Ascending aorta (tissue), 2 donors: ENCODE data around the gene SF3B1. TPM values are rescaled to one million over a fixed set of nuclear protein-coding genes. Genes with fewer than 3 reads are reported as not detected.

ENCODE experiments used
- DNase-seq, 2 donors: peaks; one replicate each; pipeline ENCODE4 v3.0.0-alpha.2; 2019; ENCODE audit warnings: low spot score in 2 of 2
- H3K27ac ChIP-seq, 2 donors: fragments of 200-600 bp; sonication (generic); one replicate each; pipeline ENCODE4 v1.5.1; 2016 to 2017; ENCODE audit warnings: mild to moderate bottlenecking in 1 of 2
- H3K27me3 ChIP-seq: fragments of 200-600 bp; sonication (generic); one replicate; pipeline ENCODE4 v1.5.1; 2017
- H3K36me3 ChIP-seq, 2 donors: fragments of 200-600 bp; sonication (generic); one replicate each; pipeline ENCODE4 v1.5.1; 2016
- H3K4me1 ChIP-seq, 2 donors: fragments of 200-600 bp; sonication (generic); one replicate each; pipeline ENCODE4 v1.5.1; 2016 to 2017; ENCODE audit warnings: mild to moderate bottlenecking in 1 of 2
- H3K4me3 ChIP-seq, 2 donors: fragments of 200-600 bp; sonication (generic); one replicate each; pipeline ENCODE4 v1.5.1; 2016 to 2017; ENCODE audit warnings: mild to moderate bottlenecking in 1 of 2
- H3K9me3 ChIP-seq, 2 donors: fragments of 200-600 bp; sonication (generic); one replicate each; pipeline ENCODE4 v1.5.1; 2016
- intact Hi-C: fragments of 100-400 bp; cut with DNase I; formaldehyde crosslinking; loops from one replicate; pipeline ENCODE4 v1.15.1; 2023
- total RNA-seq: library from RNA; depleted of rRNA; stranded (reverse); fragments of >200 nt; gene quantifications from one replicate; pipeline ENCODE4 v1.1.0, GENCODE V29; 2016
- TF ChIP-seq, protein P1 (sequence below), 3 experiments: fragments of 200-600 bp in 2 of 3; fragments of 450-650 bp in 1 of 3; sonication (generic) in 2 of 3; IDR thresholded peaks; one replicate each; pipeline ENCODE4 v1.5.1; 2016 to 2019; ENCODE audit warnings: antibody characterized with exemption in 3 of 3, mild to moderate bottlenecking in 1 of 3, moderate library complexity in 1 of 3

SF3B1 gene
- total RNA-seq, 1 donor from 2014 or later: 88.6 TPM

DNA sequence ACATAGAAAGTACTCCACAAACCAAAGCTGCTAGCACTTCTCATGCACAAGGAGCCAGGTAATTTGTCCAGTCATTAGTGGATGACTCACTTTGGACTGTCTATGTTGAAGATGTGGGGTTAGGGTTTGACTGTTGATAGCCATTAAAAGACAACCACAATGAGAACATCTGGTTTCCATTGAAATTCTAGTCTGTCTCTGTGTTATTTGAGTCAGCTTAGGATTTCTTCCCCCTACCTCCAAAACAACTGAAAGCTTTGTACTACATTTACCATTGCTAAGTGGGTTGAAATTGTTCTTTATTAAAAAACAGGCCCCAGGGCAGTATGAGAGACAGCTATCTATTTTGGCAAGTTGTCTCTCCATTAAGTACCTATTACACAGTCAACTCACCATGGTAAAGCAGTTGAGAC lies 74.1 kb downstream of the SF3B1 start:
- no peaks in the 10 kb centered on the region for H3K27me3 ChIP-seq
- DNase-seq: no peak
- no peak overlapping the region for H3K4me3 ChIP-seq
- TF ChIP-seq, protein P1, sequence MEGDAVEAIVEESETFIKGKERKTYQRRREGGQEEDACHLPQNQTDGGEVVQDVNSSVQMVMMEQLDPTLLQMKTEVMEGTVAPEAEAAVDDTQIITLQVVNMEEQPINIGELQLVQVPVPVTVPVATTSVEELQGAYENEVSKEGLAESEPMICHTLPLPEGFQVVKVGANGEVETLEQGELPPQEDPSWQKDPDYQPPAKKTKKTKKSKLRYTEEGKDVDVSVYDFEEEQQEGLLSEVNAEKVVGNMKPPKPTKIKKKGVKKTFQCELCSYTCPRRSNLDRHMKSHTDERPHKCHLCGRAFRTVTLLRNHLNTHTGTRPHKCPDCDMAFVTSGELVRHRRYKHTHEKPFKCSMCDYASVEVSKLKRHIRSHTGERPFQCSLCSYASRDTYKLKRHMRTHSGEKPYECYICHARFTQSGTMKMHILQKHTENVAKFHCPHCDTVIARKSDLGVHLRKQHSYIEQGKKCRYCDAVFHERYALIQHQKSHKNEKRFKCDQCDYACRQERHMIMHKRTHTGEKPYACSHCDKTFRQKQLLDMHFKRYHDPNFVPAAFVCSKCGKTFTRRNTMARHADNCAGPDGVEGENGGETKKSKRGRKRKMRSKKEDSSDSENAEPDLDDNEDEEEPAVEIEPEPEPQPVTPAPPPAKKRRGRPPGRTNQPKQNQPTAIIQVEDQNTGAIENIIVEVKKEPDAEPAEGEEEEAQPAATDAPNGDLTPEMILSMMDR (IDR thresholded peaks at IDR 0.05): no peak
- H3K27ac ChIP-seq: no peak overlapping the region
- intact Hi-C loops: no loop called here
- no peaks in the 10 kb centered on the region for H3K4me1 ChIP-seq
- no peaks in the 10 kb centered on the region for H3K9me3 ChIP-seq
- H3K36me3 ChIP-seq: no peaks in the 10 kb centered on the region

DNA sequence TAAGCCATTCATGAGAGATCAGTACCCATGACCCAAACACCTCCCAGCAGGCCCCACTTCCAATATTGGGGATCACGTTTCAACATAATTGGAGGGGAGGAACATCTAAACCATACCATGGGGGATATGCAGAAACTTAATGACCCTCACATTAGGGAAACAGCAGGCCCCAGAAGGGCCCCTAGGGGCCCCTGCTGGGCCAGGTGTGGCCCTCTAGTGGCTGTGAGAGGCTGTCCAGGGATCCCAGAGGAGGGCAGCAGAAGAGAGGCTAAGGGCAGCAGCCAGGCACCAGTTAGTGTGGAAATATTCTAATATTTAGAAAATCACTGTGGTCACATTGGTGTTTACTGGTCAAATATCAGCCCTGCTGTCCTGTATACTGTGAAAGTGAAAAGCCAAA lies 75.0 kb downstream of the SF3B1 start:
- no peak overlapping the region for H3K27ac ChIP-seq
- no peaks in the 10 kb centered on the region for H3K27me3 ChIP-seq
- no peaks in the 10 kb centered on the region for H3K9me3 ChIP-seq
- H3K36me3 ChIP-seq: no peaks in the 10 kb centered on the region
- TF ChIP-seq, protein P1 (IDR thresholded peaks at IDR 0.05): no peak
- H3K4me3 ChIP-seq: no peak overlapping the region
- no peak for DNase-seq
- intact Hi-C loops: no loop called here
- no peaks in the 10 kb centered on the region for H3K4me1 ChIP-seq

DNA sequence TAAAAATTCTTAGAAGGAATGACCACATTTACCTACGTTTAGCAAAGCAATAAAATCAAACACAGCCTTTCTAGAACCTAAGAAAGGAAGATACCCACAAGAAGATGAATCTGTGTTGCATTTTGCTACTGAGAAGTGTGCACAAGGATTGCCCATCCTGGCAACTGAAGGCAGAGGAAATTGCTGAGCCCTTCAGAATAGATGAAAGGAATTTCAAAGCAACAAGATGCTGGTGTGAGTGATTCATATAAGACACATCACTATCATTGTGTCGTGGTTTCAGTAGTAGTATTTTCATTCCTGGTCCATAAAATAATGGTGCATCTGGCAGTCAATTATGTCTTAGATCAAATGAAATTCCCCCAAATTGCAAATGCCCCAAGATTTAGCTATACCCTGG lies 75.9 kb downstream of the SF3B1 start:
- H3K27me3 ChIP-seq: no peaks in the 10 kb centered on the region
- H3K9me3 ChIP-seq: no peaks in the 10 kb centered on the region
- TF ChIP-seq, protein P1 (IDR thresholded peaks at IDR 0.05): no peak
- H3K27ac ChIP-seq: no peak overlapping the region
- H3K36me3 ChIP-seq: no peaks in the 10 kb centered on the region
- no peak overlapping the region for H3K4me3 ChIP-seq
- H3K4me1 ChIP-seq: no peaks in the 10 kb centered on the region
- no peak for DNase-seq
- intact Hi-C loops: no loop called here

DNA sequence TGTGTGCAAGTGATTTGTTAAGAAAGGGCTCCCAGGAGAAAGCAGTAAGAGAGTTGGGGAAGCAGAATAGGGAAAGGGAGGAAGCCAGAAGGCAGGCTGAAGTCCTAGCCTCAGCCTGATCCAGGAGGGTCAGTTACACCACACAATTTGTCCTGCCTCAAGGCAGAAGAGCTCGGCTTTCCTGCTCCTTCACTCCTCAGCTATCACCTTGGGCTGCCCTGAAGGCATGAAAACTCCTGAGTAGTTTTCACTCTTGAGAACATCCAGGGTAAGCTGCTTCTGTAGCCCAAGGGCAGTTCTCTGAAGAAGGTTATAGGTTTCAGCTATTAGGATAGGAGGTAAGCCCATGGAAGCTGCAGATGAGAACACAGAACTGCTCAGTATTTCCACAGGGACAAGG lies 76.8 kb downstream of the SF3B1 start:
- no peak overlapping the region for H3K27ac ChIP-seq
- H3K4me1 ChIP-seq: no peaks in the 10 kb centered on the region
- DNase-seq: no peak
- TF ChIP-seq, protein P1 (IDR thresholded peaks at IDR 0.05): no peak
- no peaks in the 10 kb centered on the region for H3K9me3 ChIP-seq
- intact Hi-C loops: no loop called here
- H3K27me3 ChIP-seq: no peaks in the 10 kb centered on the region
- no peak overlapping the region for H3K4me3 ChIP-seq
- no peaks in the 10 kb centered on the region for H3K36me3 ChIP-seq

DNA sequence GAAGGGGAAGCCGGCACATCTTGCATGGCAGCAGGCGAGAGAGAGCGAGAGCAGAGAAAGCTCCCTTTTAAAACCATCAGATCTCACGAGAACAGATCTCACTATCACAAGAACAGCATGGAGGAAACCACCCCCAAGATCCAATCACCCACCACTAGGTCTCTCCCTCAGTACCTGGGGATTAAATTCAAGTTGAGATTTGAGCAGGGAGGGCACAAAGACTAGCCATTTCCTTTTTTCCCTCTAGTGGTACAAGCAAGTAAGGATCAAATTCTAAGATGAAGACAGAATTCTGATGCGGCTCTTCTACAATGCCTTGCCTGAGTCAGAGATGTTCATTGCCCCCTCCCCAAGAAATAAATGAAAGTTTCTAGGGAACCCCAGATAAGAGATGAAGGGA lies 78.7 kb downstream of the SF3B1 start:
- no peaks in the 10 kb centered on the region for H3K9me3 ChIP-seq
- H3K27me3 ChIP-seq: no peaks in the 10 kb centered on the region
- H3K27ac ChIP-seq: no peak overlapping the region
- H3K36me3 ChIP-seq: no peaks in the 10 kb centered on the region
- DNase-seq: no peak
- H3K4me1 ChIP-seq: no peaks in the 10 kb centered on the region
- intact Hi-C loops: no loop called here
- TF ChIP-seq, protein P1 (IDR thresholded peaks at IDR 0.05): peak in 1 of 3 experiments; percentile 22
- H3K4me3 ChIP-seq: no peak overlapping the region

DNA sequence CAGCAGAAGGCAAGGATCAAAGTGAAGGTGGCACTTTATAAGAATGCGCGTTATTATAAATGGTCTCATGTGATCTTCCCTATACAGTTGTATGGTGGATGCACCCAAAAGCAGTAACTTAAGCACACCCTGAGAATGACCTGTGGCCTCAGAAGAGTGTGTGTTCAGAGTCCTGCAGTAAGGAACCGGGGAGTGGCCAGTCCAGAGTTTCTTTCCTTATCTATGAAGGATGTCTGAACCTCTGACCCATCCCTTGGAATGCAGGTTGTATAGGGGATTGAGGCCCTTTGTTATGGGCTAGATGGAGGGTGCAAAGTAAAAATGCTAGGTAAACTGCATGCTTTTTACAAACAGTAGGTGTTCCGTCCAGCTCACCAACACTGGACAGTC lies 80.7 kb downstream of the SF3B1 start:
- DNase-seq: no peak

More for the DNA sequence above, 80.7 kb downstream of the SF3B1 start:
- H3K27me3 ChIP-seq: no peaks in the 10 kb centered on the region
- no peaks in the 10 kb centered on the region for H3K9me3 ChIP-seq
- H3K4me3 ChIP-seq: no peak overlapping the region
- TF ChIP-seq, protein P1 (IDR thresholded peaks at IDR 0.05): no peak
- no peaks in the 10 kb centered on the region for H3K4me1 ChIP-seq
- intact Hi-C loops: no loop called here
- no peaks in the 10 kb centered on the region for H3K36me3 ChIP-seq
- no peak overlapping the region for H3K27ac ChIP-seq
